ENCODE measurements around the gene ST6GALNAC1.
"Not testable (repeated sequence)": the region's sequence is repeated elsewhere in the genome, so short reads cannot be mapped to it uniquely, and the experiment has no call there.

ST6GALNAC1 gene

GRCh38 chr17:76644995-76645394 is 1.4 kb upstream of the ST6GALNAC1 start:
- no peak overlapping the region for H3K4me3 ChIP-seq (ENCODE audit: low read length)
- TF ChIP-seq CTCF (conservative IDR thresholded peaks at IDR 0.05; ENCODE audit: low read length) = no peak
- no peak for DNase-seq (ENCODE audit: low read depth)

- no peak for DNase-seq (ENCODE audit: low read depth)
- TF ChIP-seq CTCF (conservative IDR thresholded peaks at IDR 0.05; ENCODE audit: low read length) = no peak
- no peak overlapping the region for H3K4me3 ChIP-seq (ENCODE audit: low read length)
Measured at GRCh38 chr17:76642994-76643393, 563 bp downstream of the ST6GALNAC1 start.

DNA sequence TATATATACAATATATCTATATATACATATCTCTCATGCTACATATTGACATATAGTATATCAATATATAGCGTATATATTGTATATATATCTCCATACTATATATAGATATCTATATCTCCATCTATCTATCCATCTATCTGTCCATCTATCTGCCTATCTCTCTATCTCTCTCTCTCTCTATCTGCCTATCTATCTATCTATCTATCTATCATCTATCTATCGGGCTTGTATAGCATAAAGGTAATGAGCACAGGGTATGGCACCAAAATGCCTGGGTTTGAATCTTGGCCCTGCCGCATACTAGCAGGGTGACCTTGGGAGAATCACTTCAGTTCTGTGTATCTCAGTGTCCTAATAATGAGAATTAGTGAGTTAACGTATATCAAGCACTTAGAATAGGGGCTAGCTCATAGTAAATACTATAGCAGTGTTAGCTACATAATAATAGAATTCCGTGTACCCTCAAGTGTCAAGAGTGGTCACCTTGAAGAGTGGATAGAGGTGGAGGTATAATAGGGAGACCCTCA is 1.5 kb downstream of the ST6GALNAC1 start:
- H3K4me3 ChIP-seq (ENCODE audit: low read length) = no peak overlapping the region
- no peak for TF ChIP-seq CTCF (conservative IDR thresholded peaks at IDR 0.05; ENCODE audit: low read length)
- DNase-seq (ENCODE audit: low read depth) = no peak

DNA sequence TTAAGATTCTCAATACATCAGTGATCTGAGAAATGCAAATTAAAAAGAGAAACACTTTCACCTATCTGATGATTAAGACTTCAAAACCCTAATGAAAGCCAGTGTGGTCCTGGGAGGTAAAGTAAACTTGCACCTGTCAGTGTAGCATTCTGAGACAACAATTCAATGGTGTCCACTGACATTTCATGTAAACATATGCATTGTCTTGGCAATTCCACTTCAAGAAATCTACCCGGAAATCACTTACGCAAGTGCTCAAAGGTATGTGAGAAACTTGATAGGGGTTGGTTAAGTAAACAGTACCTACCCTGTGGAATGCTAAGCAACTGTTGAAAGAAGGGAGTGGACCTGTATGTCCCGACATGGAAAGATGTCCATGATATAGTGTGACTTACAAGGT is 2.1 kb downstream of the ST6GALNAC1 start:
- DNase-seq (ENCODE audit: low read depth) = no peak
- no peak for TF ChIP-seq CTCF (conservative IDR thresholded peaks at IDR 0.05; ENCODE audit: low read length)
- H3K4me3 ChIP-seq (ENCODE audit: low read length) = no peak overlapping the region

DNA sequence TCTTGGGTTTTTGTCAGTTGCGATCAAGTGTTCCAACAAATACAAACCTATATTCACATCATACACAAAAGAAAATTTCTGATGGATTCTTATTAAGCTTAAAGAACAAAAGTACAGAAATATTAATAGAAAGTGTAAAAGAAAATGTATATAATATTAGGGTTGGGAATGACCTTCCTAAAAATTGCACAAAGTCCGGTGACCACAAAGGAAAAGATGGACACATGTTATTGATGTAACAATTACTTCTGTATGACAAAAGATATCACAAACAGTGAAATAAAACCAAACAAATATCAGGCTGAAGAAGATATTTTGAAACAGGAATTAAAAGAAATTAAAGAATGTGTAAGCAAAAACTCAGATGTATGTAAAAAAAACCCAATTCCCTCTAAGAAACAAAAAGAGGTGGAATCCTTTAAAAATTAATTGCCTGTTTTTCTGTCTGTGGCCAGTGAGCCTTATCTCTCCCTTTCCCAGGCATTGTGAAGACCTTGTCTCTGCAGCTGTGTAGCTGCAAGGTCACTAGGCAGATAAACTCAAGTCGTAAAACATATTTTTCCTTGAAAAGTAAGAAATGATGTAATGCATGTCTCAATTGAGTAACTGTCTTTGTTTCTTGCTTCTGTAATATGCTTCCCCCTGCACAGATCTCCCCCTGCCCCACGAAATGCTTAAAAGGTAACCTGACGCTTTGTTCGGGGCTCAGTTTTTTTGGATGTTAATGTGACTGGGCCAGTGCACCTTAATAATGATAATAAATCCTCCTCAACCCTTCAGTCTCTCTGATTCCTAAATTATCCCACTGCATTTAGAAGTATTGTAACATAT is 2.8 kb downstream of the ST6GALNAC1 start:
- no peak for DNase-seq (ENCODE audit: low read depth)
- H3K4me3 ChIP-seq (ENCODE audit: low read length) = no peak overlapping the region
- TF ChIP-seq CTCF (conservative IDR thresholded peaks at IDR 0.05; ENCODE audit: low read length) = no peak

DNA sequence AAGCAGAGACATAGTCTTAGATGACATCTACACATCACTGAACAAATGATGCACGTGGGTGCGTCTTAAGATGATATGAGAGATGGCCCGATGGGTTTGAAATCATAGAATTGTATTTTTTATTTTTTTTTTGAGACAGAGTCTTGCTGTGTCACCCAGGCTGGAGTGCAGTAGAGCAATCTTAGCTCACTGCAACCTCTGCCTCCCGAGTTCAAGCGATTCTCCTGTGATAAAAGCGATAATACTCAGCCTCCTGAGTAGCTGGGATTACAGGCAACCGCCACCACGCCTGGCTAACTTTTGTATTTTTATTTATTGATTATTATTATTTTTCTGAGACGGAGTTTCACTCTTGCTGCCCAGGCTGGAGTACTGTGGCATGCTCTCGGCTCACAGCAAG is 5.3 kb downstream of the ST6GALNAC1 start:
- no peak for DNase-seq (ENCODE audit: low read depth)
- no peak for TF ChIP-seq CTCF (conservative IDR thresholded peaks at IDR 0.05; ENCODE audit: low read length)
- H3K4me3 ChIP-seq (ENCODE audit: low read length) = no peak overlapping the region

- not testable (repeated sequence) for DNase-seq (ENCODE audit: low read depth); H3K4me3 ChIP-seq (ENCODE audit: low read length)
Measured at GRCh38 chr17:76636486-76637206, 6.9 kb downstream of the ST6GALNAC1 start.

Data from AG10803 (cell line).